Endothelial cell of umbilical vein (primary cell): ENCODE results near the gene RIPK3. TPM values are rescaled to one million over a fixed set of nuclear protein-coding genes. Genes with fewer than 3 reads are reported as not detected.

ENCODE experiments used
- BruUV-seq: library from RNA; stranded (reverse); fragments of 400-500 nt; replicated peaks from 2 replicates; lab custom pipeline; 2021; lab: Mats Ljungman, UMichigan
- CTCF ChIA-PET: fragments of 300-600, 350-600 bp; sonication (Branson Sonifier 250); formaldehyde crosslinking; loops from one replicate; lab custom pipeline; 2021; ENCODE audit warnings: antibody characterized with exemption, inconsistent platforms; lab: Charles Lee
- POLR2A ChIA-PET: fragments of 300-600, 350-600 bp; sonication (Branson Sonifier 250); formaldehyde crosslinking; loops from one replicate; lab custom pipeline; 2021; ENCODE audit warnings: antibody characterized with exemption, inconsistent platforms; lab: Charles Lee
- DNase-seq: peaks from one replicate; pipeline ENCODE4 v3.0.0-alpha.2; 2011; ENCODE audit warnings: low read depth, low spot score
- FAIRE-seq: peaks from 2 replicates; lab custom pipeline; 2011; peaks lifted over from hg19 to GRCh38; lab: Jason Lieb, UNC
- H2AFZ ChIP-seq: 2 replicates; pipeline ENCODE4 v1.6.0; 2012; ENCODE audit warnings: low read depth, low read length, control low read depth, inconsistent platforms
- H3K27ac ChIP-seq: 2 replicates; pipeline ENCODE4 v1.5.1; 2011; ENCODE audit warnings: low read depth, mild to moderate bottlenecking, control low read depth, low read length, moderate library complexity; ENCODE audit not compliant: insufficient read depth
- H3K27me3 ChIP-seq, 2 experiments: 2 replicates each; pipeline versions ENCODE4 v1.6.0 to v1.6.1; 2011; ENCODE audit warnings: low read length in 2 of 2, mixed read lengths in 1 of 2; ENCODE audit not compliant: control insufficient read depth in 2 of 2, insufficient read depth in 2 of 2
- H3K36me3 ChIP-seq, 2 experiments: 2 replicates in 1 of 2; 3 replicates in 1 of 2; pipeline ENCODE4 v1.5.1; 2011; ENCODE audit warnings: low read length in 2 of 2, mild to moderate bottlenecking in 1 of 2, moderate library complexity in 1 of 2; ENCODE audit not compliant: control insufficient read depth in 2 of 2, insufficient read depth in 2 of 2; ENCODE audit errors: extremely low read depth in 1 of 2
- H3K4me1 ChIP-seq: 3 replicates; pipeline ENCODE4 v1.5.1; 2011; ENCODE audit warnings: mild to moderate bottlenecking, low read length; ENCODE audit not compliant: control insufficient read depth, insufficient read depth; ENCODE audit errors: extremely low read depth
- H3K4me2 ChIP-seq: 2 replicates; pipeline ENCODE4 v1.6.1; 2011; ENCODE audit warnings: low read length, control low read depth, mixed read lengths; ENCODE audit not compliant: insufficient read depth
- H3K4me3 ChIP-seq, 3 experiments: fragments of 200-600 bp in 1 of 3; sonication (generic), shearing (Covaris generic) in 1 of 3; replicated peaks in 1 of 3; 2 replicates each; pipeline ENCODE4 v1.5.1; 2011 to 2016; ENCODE audit warnings: control low read depth in 3 of 3, low read length in 3 of 3, mild to moderate bottlenecking in 2 of 3, inconsistent platforms in 1 of 3, low read depth in 1 of 3, moderate library complexity in 1 of 3; ENCODE audit not compliant: insufficient read depth in 1 of 3
- H3K79me2 ChIP-seq: 2 replicates; pipeline ENCODE4 v1.6.0; 2012; ENCODE audit warnings: low read length, inconsistent platforms; ENCODE audit not compliant: control insufficient read depth, insufficient read depth
- H3K9ac ChIP-seq: replicated peaks from 2 replicates; pipeline ENCODE3; 2011; ENCODE audit warnings: low read length, control low read depth; ENCODE audit not compliant: insufficient read depth; ENCODE audit errors: extremely low read depth
- H3K9me1 ChIP-seq: replicated peaks from 3 replicates; pipeline ENCODE4 v1.6.0; 2011; ENCODE audit warnings: mild to moderate bottlenecking, low read length; ENCODE audit not compliant: control insufficient read depth, insufficient read depth; ENCODE audit errors: extremely low read depth
- H3K9me3 ChIP-seq: replicated peaks from 2 replicates; pipeline ENCODE4 v1.5.1; 2012; ENCODE audit warnings: low read length, inconsistent platforms; ENCODE audit not compliant: control insufficient read depth, insufficient read depth
- H4K20me1 ChIP-seq: replicated peaks from 2 replicates; pipeline ENCODE3; 2011; ENCODE audit warnings: mild to moderate bottlenecking, low read length; ENCODE audit not compliant: control insufficient read depth, insufficient read depth; ENCODE audit errors: extremely low read depth
- CTCF ChIP-seq, 2 donors: IDR thresholded peaks; 1 replicate in 1 of 2; 2 replicates in 1 of 2; pipeline ENCODE4 v1.5.1; 2011; ENCODE audit warnings: low read length in 2 of 2, mild to moderate bottlenecking in 2 of 2, moderate library complexity in 2 of 2, control low read depth in 1 of 2, inconsistent platforms in 1 of 2, low read depth in 1 of 2; ENCODE audit not compliant: insufficient read depth in 1 of 2; ENCODE audit errors: extremely low read depth in 1 of 2
- EZH2 ChIP-seq: IDR thresholded peaks from 2 replicates; pipeline ENCODE4 v1.6.1; 2012; ENCODE audit warnings: borderline replicate concordance, low read depth, mild to moderate bottlenecking, moderate library complexity, low read length, inconsistent platforms; ENCODE audit not compliant: severe bottlenecking
- FOS ChIP-seq: IDR thresholded peaks from 2 replicates; pipeline ENCODE4 v1.6.1; 2011; ENCODE audit warnings: mild to moderate bottlenecking, low read length, moderate library complexity, borderline replicate concordance; ENCODE audit not compliant: insufficient read depth
- GATA2 ChIP-seq: IDR thresholded peaks from 2 replicates; pipeline ENCODE4 v1.7.0; 2011; ENCODE audit warnings: low read depth, mild to moderate bottlenecking, moderate library complexity, mixed read lengths, low read length; ENCODE audit not compliant: insufficient read length, insufficient read depth
- JUN ChIP-seq: IDR thresholded peaks from 2 replicates; pipeline ENCODE4 v1.6.1; 2011; ENCODE audit warnings: borderline replicate concordance, low read depth; ENCODE audit not compliant: insufficient read length, insufficient read depth
- MAX ChIP-seq: IDR thresholded peaks from 2 replicates; pipeline ENCODE4 v1.6.1; 2011; ENCODE audit not compliant: insufficient read depth, insufficient read length
- MYC ChIP-seq: IDR thresholded peaks from one replicate; pipeline ENCODE4 v1.6.1; 2011; ENCODE audit warnings: mild to moderate bottlenecking, low read depth, low read length
- POLR2A ChIP-seq: IDR thresholded peaks from 2 replicates; pipeline ENCODE4 v1.6.1; 2012; ENCODE audit warnings: low read depth, mild to moderate bottlenecking, control low read depth, low read length
- POLR2AphosphoS5 ChIP-seq: IDR thresholded peaks from 2 replicates; pipeline ENCODE4 v1.6.1; 2012; ENCODE audit warnings: low read depth, mild to moderate bottlenecking, control low read depth, low read length, moderate library complexity; ENCODE audit not compliant: insufficient read depth
- dilution Hi-C: fragments of 300-500 bp; cut with MboI; formaldehyde crosslinking; loops from one replicate; pipeline ENCODE4 v1.15.0; 2019; ENCODE audit warnings: low sequenced_read_pairs; ENCODE audit not compliant: extremely low pct_ligation_motif_present
- intact Hi-C: fragments of 100-400 bp; cut with micrococcal nuclease; formaldehyde crosslinking; loops from one replicate; pipeline ENCODE4 v1.10.0; 2022
- polyA plus RNA-seq, 4 experiments: library from polyadenylated mRNA; depleted of rRNA in 3 of 4; stranded (reverse) in 3 of 4; unstranded in 1 of 4; fragments of >200 nt; gene quantifications; 2 replicates each; pipeline versions ENCODE4 v1.2.1 to v1.2.3, GENCODE V29; 2011 to 2012; ENCODE audit warnings: missing spikeins in 1 of 4
- total RNA-seq: library from RNA; stranded (reverse); gene quantifications from 2 replicates; pipeline ENCODE4 v1.2.3, GENCODE V29; 2021

The RIPK3 gene
- total and polyA plus RNA-seq, 2 donors (not counting 3 experiments of a cell fraction or from before 2014, with no cell fraction given) = 3.1 to 5.1 TPM

- Histone ChIP-seq H3K4me3 (no peak overlapping the region), H3K27ac (no peak overlapping the region), H3K79me2 (no peaks in the 10 kb centered on the region), H3K9me3 (no peaks in the 10 kb centered on the region), H3K4me1 (peaks cover 7% of the 10 kb centered on the region), H4K20me1 (no peaks in the 10 kb centered on the region), H3K27me3 (peaks cover 1 to 11% of the 10 kb centered on the region in 2 experiments), H3K9ac (no peak overlapping the region), H2AFZ (no peak overlapping the region), H3K4me2 (no peak overlapping the region), H3K9me1 (no peaks in the 10 kb centered on the region), H3K36me3 (no peaks in the 10 kb centered on the region)
- no TSS peak for BruUV-seq
- TF ChIP-seq MYC = no peak
- TF ChIP-seq FOS = no peak
- no peak for TF ChIP-seq MAX
- no peak for TF ChIP-seq POLR2AphosphoS5
- no peak for TF ChIP-seq GATA2
- TF ChIP-seq JUN = no peak
- TF ChIP-seq EZH2 = no peak
- no peak for TF ChIP-seq POLR2A
- no peak for TF ChIP-seq CTCF (IDR thresholded peaks at IDR 0.05; ENCODE audit: extremely low read depth in 1 of 2, insufficient read depth in 1 of 2, low read depth in 1 of 2, low read length in 2 of 2)
- dilution Hi-C loops = no loop called here
- DNase-seq (no peak), FAIRE-seq (no peak)
- POLR2A ChIA-PET = no interaction called here
- intact Hi-C loops = no loop called here
- CTCF ChIA-PET = interaction anchor here (0.6 to 2.8 kb wide), 5 partner anchors 15 to 1072 kb away, joined by 3 to 6 read pairs (median 3); no protein-coding TSS in a partner anchor
Measured at GRCh38 chr14:24385524-24385923, 45.7 kb upstream of the RIPK3 start.
